Measurements from ENCODE around the gene HTR3C.

HTR3C gene

GRCh38 chr3:184085389-184085852 lies 32.6 kb downstream of the HTR3C start:
- DNase-seq (ENCODE audit: low read depth in 2 of 2) = no peak

DNA sequence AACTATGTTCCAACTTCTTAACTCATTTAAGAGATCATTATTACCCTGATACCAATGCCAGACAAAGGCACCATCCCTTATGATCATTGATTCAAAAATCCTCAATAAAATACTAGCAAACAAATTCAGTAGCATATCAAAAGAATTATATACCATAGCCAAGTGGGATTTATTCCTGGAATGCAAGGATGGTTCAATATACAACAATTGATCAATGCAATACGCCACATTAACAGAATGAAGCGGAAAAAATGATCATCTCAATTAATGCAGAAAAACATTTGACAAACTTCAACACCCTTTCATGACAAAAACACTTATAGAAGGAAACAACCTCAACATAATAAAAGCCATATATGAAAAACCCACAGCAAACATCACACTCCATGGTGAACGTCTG lies 39.4 kb downstream of the HTR3C start:
- DNase-seq (ENCODE audit: low read depth in 2 of 2) = no peak

GRCh38 chr3:184096811-184097383 lies 44.0 kb downstream of the HTR3C start, which contains the start of gene HTR3E:
Gene HTR3E (plus strand): TSS chr3:184097064. CDS start chr3:184097530, 466 bp downstream.
- no peak for DNase-seq (ENCODE audit: low read depth in 2 of 2)

DNA sequence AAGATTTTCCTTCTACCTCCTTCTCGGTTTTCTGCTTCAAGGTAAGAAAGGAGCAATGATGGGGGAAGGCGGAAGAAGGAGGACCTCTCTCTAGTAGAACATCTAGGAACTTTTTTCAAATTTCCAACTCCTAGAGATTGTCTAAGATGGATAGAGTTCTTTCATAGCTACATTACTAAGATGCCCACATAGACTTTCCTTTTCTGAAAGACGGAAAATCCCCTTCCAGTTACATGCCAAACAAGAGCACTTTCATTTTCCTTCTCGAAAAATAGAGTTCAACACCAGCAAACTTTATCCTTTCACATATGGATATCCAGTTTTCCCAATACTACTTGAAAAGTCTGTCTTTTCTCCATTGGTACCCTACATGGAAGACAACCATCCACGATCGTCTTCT lies 44.7 kb downstream of the HTR3C start:
- no peak for DNase-seq (ENCODE audit: low read depth in 2 of 2)

GRCh38 chr3:184099806-184100686 lies 47.2 kb downstream of the HTR3C start:
- DNase-seq (ENCODE audit: low read depth in 2 of 2) = no peak

All from stimulated activated CD8-positive, alpha-beta memory T cell treated with anti-CD3 and anti-CD28 coated beads, Interleukin-15, amount 100 ng/mL, for 48 hours (primary cell).